Natural killer cell (primary cell): ENCODE measurements around the gene SRGAP3. TPM values are rescaled to one million over a fixed set of nuclear protein-coding genes. Genes with fewer than 3 reads are reported as not detected.

Source experiments
- ATAC-seq, 3 donors: fragments of 150-1000 bp in 2 of 3; fragments of 200-7000 bp in 1 of 3; cut with Tn5 transposase; 1 replicate in 1 of 3; 2 replicates in 2 of 3; pipeline ENCODE4 v1.10.0; 2021; ENCODE audit warnings: mild to moderate bottlenecking in 2 of 3, moderate library complexity in 2 of 3
- DNase-seq, 2 donors: peaks; one replicate each; pipeline versions ENCODE4 v3.0.0 to v3.0.0-alpha.2; 2013 to 2021; ENCODE audit warnings: mixed read lengths in 1 of 2
- H3K27ac ChIP-seq: one replicate; pipeline ENCODE4 v1.5.1; 2013; ENCODE audit warnings: mild to moderate bottlenecking, low read length
- H3K27me3 ChIP-seq: one replicate; pipeline ENCODE4 v1.6.1; 2013; ENCODE audit warnings: low read length; ENCODE audit not compliant: control insufficient read depth, insufficient read depth
- H3K36me3 ChIP-seq: one replicate; pipeline ENCODE4 v1.6.1; 2013; ENCODE audit warnings: low read length; ENCODE audit not compliant: control insufficient read depth, insufficient read depth
- H3K4me1 ChIP-seq: one replicate; pipeline ENCODE4 v1.6.1; 2013; ENCODE audit warnings: low read length; ENCODE audit not compliant: control insufficient read depth, insufficient read depth
- H3K4me3 ChIP-seq: one replicate; pipeline ENCODE4 v1.5.1; 2013; ENCODE audit warnings: low read length
- H3K9me3 ChIP-seq: one replicate; pipeline ENCODE4 v1.6.1; 2013; ENCODE audit warnings: low read length; ENCODE audit not compliant: control insufficient read depth, insufficient read depth
- H3K27ac Mint-ChIP-seq, 2 donors: one replicate each; pipeline ENCODE4 v1.8.0; 2022; ENCODE audit warnings: mild to moderate bottlenecking in 2 of 2, mixed read lengths in 2 of 2, moderate library complexity in 1 of 2
- H3K27me3 Mint-ChIP-seq, 2 donors: one replicate each; pipeline ENCODE4 v1.8.0; 2022; ENCODE audit warnings: low read depth in 2 of 2, mixed read lengths in 2 of 2
- H3K36me3 Mint-ChIP-seq: one replicate; pipeline ENCODE4 v1.8.0; 2022; ENCODE audit warnings: mixed read lengths
- H3K4me1 Mint-ChIP-seq, 2 donors: one replicate each; pipeline ENCODE4 v1.8.0; 2022; ENCODE audit warnings: mixed read lengths in 2 of 2
- H3K4me3 Mint-ChIP-seq: one replicate; pipeline ENCODE4 v1.8.0; 2022; ENCODE audit warnings: mild to moderate bottlenecking, moderate library complexity, mixed read lengths
- H3K9me3 Mint-ChIP-seq, 2 donors: one replicate each; pipeline ENCODE4 v1.8.0; 2022; ENCODE audit warnings: mixed read lengths in 2 of 2
- CTCF ChIP-seq: fragments of 200-600 bp; IDR thresholded peaks from one replicate; pipeline ENCODE4 v1.8.0; 2022; ENCODE audit warnings: antibody characterized with exemption
- WGBS: methylation state at CpG from one replicate; pipeline ENCODE4 v1.1.7; 2013; ENCODE audit warnings: missing lambda C conversion rate; ENCODE audit not compliant: insufficient coverage; 5-methylcytosine and 5-hydroxymethylcytosine counted together
- intact Hi-C: fragments of 100-400 bp; cut with micrococcal nuclease; formaldehyde crosslinking; loops from one replicate; pipeline ENCODE4 v1.14.2; 2022
- total RNA-seq, 4 donors: library from RNA; stranded (reverse); fragments of 120-200 nt in 1 of 4; gene quantifications; one replicate each; pipeline versions ENCODE4 v1.2.3 to v1.2.4, GENCODE V29; 2013 to 2022

Gene SRGAP3
- total RNA-seq, 3 donors from 2014 or later (not counting 1 experiment from before 2014, with no cell fraction given), result 2.5 to 14.9 (median 3.0) TPM

- no peak overlapping the region for H3K27ac Mint-ChIP-seq
- TF ChIP-seq CTCF, result no peak
These were observed 296.1 kb downstream of the SRGAP3 start for GRCh38 chr3:8953313-8953712.

GRCh38 chr3:8952130-8952529, 297.3 kb downstream of the SRGAP3 start:
- Mint-ChIP-seq H3K27ac (no peak overlapping the region), H3K27me3 (no peaks in the 10 kb centered on the region), H3K4me1 (peaks cover 11 to 18% of the 10 kb centered on the region in 2 donors), H3K9me3 (no peaks in the 10 kb centered on the region), H3K36me3 (peaks cover 6% of the 10 kb centered on the region), H3K4me3 (no peak overlapping the region)
- DNase-seq (no peak), ATAC-seq (no peak)
- Histone ChIP-seq H3K36me3 (peaks cover 6% of the 10 kb centered on the region), H3K27me3 (no peaks in the 10 kb centered on the region), H3K4me3 (no peak overlapping the region), H3K9me3 (no peaks in the 10 kb centered on the region), H3K4me1 (no peaks in the 10 kb centered on the region), H3K27ac (no peak overlapping the region)
- no peak for TF ChIP-seq CTCF
- intact Hi-C loops, result no loop called here

More at GRCh38 chr3:8953313-8953712, 296.1 kb downstream of the SRGAP3 start:
- intact Hi-C loops, result no loop called here
- H3K4me3 ChIP-seq, result no peak overlapping the region
- no peak overlapping the region for H3K27ac ChIP-seq
- H3K4me1 ChIP-seq, result no peaks in the 10 kb centered on the region
- Mint-ChIP-seq H3K4me3 (no peak overlapping the region), H3K27me3 (no peaks in the 10 kb centered on the region), H3K4me1 (peaks cover 11 to 18% of the 10 kb centered on the region in 2 donors), H3K36me3 (peaks cover 11% of the 10 kb centered on the region), H3K9me3 (no peaks in the 10 kb centered on the region)
- DNase-seq (no peak), ATAC-seq (no peak)
- no peaks in the 10 kb centered on the region for H3K27me3 ChIP-seq
- H3K36me3 ChIP-seq, result peaks cover 6% of the 10 kb centered on the region
- no peaks in the 10 kb centered on the region for H3K9me3 ChIP-seq

GRCh38 chr3:8945890-8946600, 303.4 kb downstream of the SRGAP3 start:
- H3K4me3 ChIP-seq, result no peak overlapping the region
- WGBS, result 76% methylated on average over 3 of the region's 3 CpGs
- no peak for TF ChIP-seq CTCF
- no peak overlapping the region for H3K27ac Mint-ChIP-seq
- H3K36me3 ChIP-seq, result peaks cover 18% of the 10 kb centered on the region
- H3K27ac ChIP-seq, result no peak overlapping the region
- peaks cover 8 to 10% of the 10 kb centered on the region in 2 donors for H3K4me1 Mint-ChIP-seq
- H3K27me3 ChIP-seq, result no peaks in the 10 kb centered on the region
- DNase-seq, result no peak
- H3K27me3 Mint-ChIP-seq, result no peaks in the 10 kb centered on the region
- ATAC-seq, result peak in 1 of 3 donors; percentile 35
- H3K9me3 ChIP-seq, result no peaks in the 10 kb centered on the region
- H3K9me3 Mint-ChIP-seq, result peaks cover 2 to 11% of the 10 kb centered on the region in 2 donors
- no peaks in the 10 kb centered on the region for H3K4me1 ChIP-seq
- intact Hi-C loops, result no loop called here
- H3K4me3 Mint-ChIP-seq, result no peak overlapping the region
- H3K36me3 Mint-ChIP-seq, result peaks cover 21% of the 10 kb centered on the region
